Erythroblast (primary cell): ENCODE results near the gene RNU1-3.
"Not testable (repeated sequence)": the region's sequence is repeated elsewhere in the genome, so short reads cannot be mapped to it uniquely, and the experiment has no call there.

Experiments
- GATA1 ChIP-seq: IDR thresholded peaks from 2 replicates; pipeline ENCODE4 v1.6.1; 2011; ENCODE audit warnings: low read depth, mild to moderate bottlenecking, control low read depth, low read length, moderate library complexity
- POLR2A ChIP-seq: IDR thresholded peaks from 2 replicates; pipeline ENCODE4 v1.6.1; 2011; ENCODE audit warnings: mild to moderate bottlenecking, low read length

- not testable (repeated sequence) for TF ChIP-seq POLR2A, GATA1
These were observed 29.9 kb upstream of the RNU1-3 start for GRCh38 chr1:16696507-16697150.
